ACHN (cell line): Measurements from ENCODE around the gene MPLKIP.

Source experiments
- DNase-seq: peaks from one replicate; pipeline ENCODE4 v3.0.0-alpha.2; 2015
- in situ Hi-C: cut with HindIII; loops from 2 replicates; pipeline ENCODE4 v1.10.0; 2017; ENCODE audit warnings: low sequenced_read_pairs, low pct_ligation_motif_present, low pct_unique_long_range_greater_than_20kb

The MPLKIP gene

GRCh38 chr7:40093631-40094350, 40.6 kb downstream of the MPLKIP start:
- DNase-seq: no peak
- in situ Hi-C loops: no loop called here

- DNase-seq: no peak
- in situ Hi-C loops: no loop called here
Measured at GRCh38 chr7:40092182-40092581, 42.2 kb downstream of the MPLKIP start.

- in situ Hi-C loops: no loop called here
- DNase-seq: no peak
Measured at GRCh38 chr7:40077849-40078248, 56.6 kb downstream of the MPLKIP start.
